HCT116 (cell line): ENCODE data around the gene SCAF8. TPM values are rescaled to one million over a fixed set of nuclear protein-coding genes. Genes with fewer than 3 reads are reported as not detected.

Source experiments
- ATAC-seq: fragments of 200-7000 bp; cut with Tn5 transposase; 2 replicates; pipeline ENCODE4 v1.9.1; 2020; ENCODE audit warnings: mild to moderate bottlenecking, moderate library complexity
- BruUV-seq: library from RNA; stranded (reverse); fragments of 400-500 nt; replicated peaks from 2 replicates; lab custom pipeline; 2021; lab: Mats Ljungman, UMichigan
- CTCF ChIA-PET: fragments of 300-600 bp; sonication (Branson Sonifier 250); formaldehyde crosslinking; loops from one replicate; lab custom pipeline; 2021; ENCODE audit warnings: antibody characterized with exemption; lab: Charles Lee
- POLR2A ChIA-PET: fragments of 300-600, 350-600 bp; sonication (Branson Sonifier 250); formaldehyde crosslinking; loops from one replicate; lab custom pipeline; 2021; ENCODE audit warnings: antibody characterized with exemption; lab: Charles Lee
- RAD21 ChIA-PET, 2 experiments: fragments of 300-600 bp; sonication (Branson Sonifier 250); formaldehyde crosslinking; loops; one replicate each; lab custom pipeline; 2023; ENCODE audit warnings: low total read pairs in 2 of 2; ENCODE audit not compliant: uncharacterized antibody in 2 of 2, unreplicated experiment in 2 of 2, low non-redundant PET in 1 of 2; lab: Charles Lee
- DNase-seq: peaks from one replicate; pipeline ENCODE4 v3.0.0-alpha.2; 2010; ENCODE audit warnings: low read depth, low spot score
- H2AFZ ChIP-seq: fragments of 200-600 bp; shearing (Covaris generic), sonication (generic); 2 replicates; pipeline ENCODE4 v1.6.1; 2017; ENCODE audit warnings: low read depth, mixed run types, mixed read lengths, antibody characterized with exemption, low read length; ENCODE audit not compliant: poor library complexity, severe bottlenecking
- H3K27ac ChIP-seq: 2 replicates; pipeline ENCODE4 v1.5.1; 2012; ENCODE audit warnings: low read depth, low read length
- H3K27me3 ChIP-seq: fragments of 200-600 bp; sonication (generic); 2 replicates; pipeline ENCODE4 v1.6.1; 2016; ENCODE audit warnings: mixed run types, low read length, mixed read lengths; ENCODE audit not compliant: insufficient read depth
- H3K36me3 ChIP-seq, 2 experiments: fragments of 200-500 bp in 1 of 2; fragments of 200-600 bp in 1 of 2; sonication (Bioruptor generic) in 1 of 2; sonication (generic) in 1 of 2; 2 replicates each; pipeline versions ENCODE4 v1.5.1 to v1.6.1; 2014 to 2016; ENCODE audit warnings: low read length in 2 of 2, inconsistent platforms in 1 of 2, mixed read lengths in 1 of 2, mixed run types in 1 of 2; ENCODE audit not compliant: insufficient read depth in 2 of 2, control insufficient read depth in 1 of 2
- H3K4me1 ChIP-seq, 2 experiments: fragments of 200-600 bp in 1 of 2; sonication (generic) in 1 of 2; 2 replicates each; pipeline versions ENCODE4 v1.5.1 to v1.6.1; 2012 to 2017; ENCODE audit warnings: low read length in 2 of 2, inconsistent platforms in 1 of 2, mild to moderate bottlenecking in 1 of 2, mixed read lengths in 1 of 2, mixed run types in 1 of 2, moderate library complexity in 1 of 2; ENCODE audit not compliant: insufficient read depth in 2 of 2, control insufficient read depth in 1 of 2
- H3K4me2 ChIP-seq: fragments of 200-600 bp; sonication (generic); 2 replicates; pipeline ENCODE4 v1.6.1; 2017; ENCODE audit warnings: mixed run types, low read length, mixed read lengths
- H3K4me3 ChIP-seq, 2 experiments: fragments of 200-600 bp in 1 of 2; sonication (generic) in 1 of 2; replicated peaks in 1 of 2; 2 replicates each; pipeline ENCODE4 v1.5.1; 2011 to 2016; ENCODE audit warnings: low read length in 2 of 2, control low read depth in 1 of 2, low read depth in 1 of 2, mild to moderate bottlenecking in 1 of 2, mixed read lengths in 1 of 2, mixed run types in 1 of 2
- H3K79me2 ChIP-seq: fragments of 200-600 bp; sonication (generic); 2 replicates; pipeline ENCODE4 v1.6.1; 2017; ENCODE audit warnings: mild to moderate bottlenecking, mixed run types, low read length, moderate library complexity, mixed read lengths; ENCODE audit not compliant: insufficient read depth
- H3K9ac ChIP-seq: fragments of 200-600 bp; sonication (generic); 2 replicates; pipeline ENCODE4 v1.6.1; 2016; ENCODE audit warnings: low read length, mixed read lengths
- H3K9me2 ChIP-seq: fragments of 200-600 bp; sonication (generic), shearing (Covaris generic); 2 replicates; pipeline ENCODE4 v1.6.1; 2017; ENCODE audit warnings: mixed run types, mild to moderate bottlenecking, moderate library complexity; ENCODE audit not compliant: insufficient read depth
- H3K9me3 ChIP-seq, 2 experiments: fragments of 200-500 bp in 1 of 2; fragments of 200-600 bp in 1 of 2; sonication (Bioruptor generic) in 1 of 2; sonication (generic) in 1 of 2; 2 replicates each; pipeline ENCODE4 v1.6.1; 2014 to 2017; ENCODE audit warnings: low read length in 2 of 2, mixed read lengths in 2 of 2, inconsistent platforms in 1 of 2, low read depth in 1 of 2, mild to moderate bottlenecking in 1 of 2, mixed run types in 1 of 2, moderate library complexity in 1 of 2; ENCODE audit not compliant: control insufficient read depth in 1 of 2, insufficient read depth in 1 of 2
- H4K20me1 ChIP-seq: fragments of 200-600 bp; sonication (generic), shearing (Covaris generic); 2 replicates; pipeline ENCODE4 v1.6.1; 2017; ENCODE audit warnings: mixed run types, mild to moderate bottlenecking, moderate library complexity; ENCODE audit not compliant: insufficient read depth
- CTCF ChIP-seq, 3 experiments: fragments of 200-600 bp in 1 of 3; sonication (generic) in 1 of 3; IDR thresholded peaks in 2 of 3; conservative IDR thresholded peaks in 1 of 3; 2 replicates each; pipeline ENCODE4 v1.5.1; 2012 to 2017; ENCODE audit warnings: low read depth in 2 of 3, low read length in 2 of 3, antibody characterized with exemption in 1 of 3, borderline replicate concordance in 1 of 3, control low read depth in 1 of 3, mild to moderate bottlenecking in 1 of 3, mixed read lengths in 1 of 3, mixed run types in 1 of 3, moderate library complexity in 1 of 3; ENCODE audit not compliant: insufficient read depth in 1 of 3
- EGR1 ChIP-seq: IDR thresholded peaks from 2 replicates; pipeline ENCODE4 v1.6.1; 2012; ENCODE audit warnings: low read depth
- ELF1 ChIP-seq: IDR thresholded peaks from 2 replicates; pipeline ENCODE4 v1.6.1; 2012; ENCODE audit warnings: low read depth, borderline replicate concordance
- EZH2phosphoT487 ChIP-seq: fragments of 200-600 bp; IDR thresholded peaks from 2 replicates; pipeline ENCODE4 v1.6.1; 2018; ENCODE audit warnings: antibody characterized with exemption, borderline replicate concordance
- FOSL1 ChIP-seq: IDR thresholded peaks from 2 replicates; pipeline ENCODE4 v1.6.1; 2012; ENCODE audit warnings: low read depth
- JUND ChIP-seq: IDR thresholded peaks from 2 replicates; pipeline ENCODE4 v1.6.1; 2012
- POLR2AphosphoS5 ChIP-seq: IDR thresholded peaks from 2 replicates; pipeline ENCODE4 v1.6.1; 2011; ENCODE audit warnings: mild to moderate bottlenecking, low read depth, low read length, moderate library complexity
- RAD21 ChIP-seq: IDR thresholded peaks from 2 replicates; pipeline ENCODE4 v1.6.1; 2012; ENCODE audit warnings: low read depth, mild to moderate bottlenecking
- SIN3A ChIP-seq: IDR thresholded peaks from 2 replicates; pipeline ENCODE4 v1.6.1; 2012; ENCODE audit warnings: low read depth
- SP1 ChIP-seq: IDR thresholded peaks from 2 replicates; pipeline ENCODE4 v1.6.1; 2012; ENCODE audit warnings: low read depth
- TCF7L2 ChIP-seq: IDR thresholded peaks from 2 replicates; pipeline ENCODE4 v1.7.0; 2011; ENCODE audit warnings: borderline replicate concordance, inconsistent platforms; ENCODE audit not compliant: insufficient read depth, insufficient read length; ENCODE audit errors: extremely low read depth
- ZBTB33 ChIP-seq: IDR thresholded peaks from 2 replicates; pipeline ENCODE4 v1.6.1; 2011; ENCODE audit warnings: mild to moderate bottlenecking, low read length, moderate library complexity; ENCODE audit not compliant: insufficient replicate concordance; ENCODE audit errors: extremely low read depth
- ZFX ChIP-seq: fragments of 450-650 bp; IDR thresholded peaks from 2 replicates; pipeline ENCODE4 v1.6.1; 2017
- ZNF274 ChIP-seq: fragments of 200-500 bp; sonication (Bioruptor generic); IDR thresholded peaks from 2 replicates; pipeline ENCODE4 v1.6.1; 2014; ENCODE audit warnings: mild to moderate bottlenecking, low read depth, low read length, inconsistent platforms
- intact Hi-C: fragments of 100-400 bp; cut with micrococcal nuclease; formaldehyde crosslinking; loops from 2 replicates; pipeline ENCODE4 v1.10.0; 2022
- total RNA-seq: library from RNA; stranded (reverse); gene quantifications from one replicate; pipeline ENCODE4 v1.2.1, GENCODE V29; 2021; ENCODE audit not compliant: unreplicated experiment

Gene SCAF8
- total RNA-seq, 1 experiment from 2014 or later = 34.6 TPM

GRCh38 chr6:154841109-154841508 is 107.9 kb downstream of the SCAF8 start:
- no peaks in the 10 kb centered on the region for H3K9me3 ChIP-seq
- no peaks in the 10 kb centered on the region for H3K27me3 ChIP-seq
- TF ChIP-seq SIN3A (no peak), SP1 (no peak), EZH2phosphoT487 (no peak), CTCF (IDR thresholded peaks at IDR 0.05 in 2 of 3, conservative IDR thresholded peaks at IDR 0.05 in 1 of 3; ENCODE audit: borderline replicate concordance in 1 of 3, insufficient read depth in 1 of 3, low read depth in 2 of 3, low read length in 2 of 3) (no peak), ELF1 (no peak), ZBTB33 (no peak), FOSL1 (no peak), RAD21 (no peak), EGR1 (no peak), JUND (no peak), TCF7L2 (no peak), POLR2AphosphoS5 (no peak), ZNF274 (no peak), ZFX (no peak)
- H3K27ac ChIP-seq = no peak overlapping the region
- no peak overlapping the region for H3K4me3 ChIP-seq
- ChIA-PET RAD21 (no interaction called here), CTCF (no interaction called here), POLR2A (no interaction called here)
- no TSS peak for BruUV-seq
- DNase-seq = no peak
- H3K9me2 ChIP-seq = no peaks in the 10 kb centered on the region
- intact Hi-C loops = no loop called here
- H3K4me2 ChIP-seq = no peak overlapping the region
- no peak overlapping the region for H2AFZ ChIP-seq
- H3K4me1 ChIP-seq = no peaks in the 10 kb centered on the region
- H3K9ac ChIP-seq = no peak overlapping the region
- H4K20me1 ChIP-seq = peaks cover 5% of the 10 kb centered on the region; the same call in 1 of the 2 replicates
- no peaks in the 10 kb centered on the region for H3K36me3 ChIP-seq
- ATAC-seq = no peak
- peaks cover 91% of the 10 kb centered on the region for H3K79me2 ChIP-seq
